HepG2 (cell line): Measurements from ENCODE around the gene NYNRIN. TPM values are rescaled to one million over a fixed set of nuclear protein-coding genes. Genes with fewer than 3 reads are reported as not detected.

Experiments used
- ATF2 ChIP-seq: sonication (generic); formaldehyde crosslinking; IDR thresholded peaks from 2 replicates; pipeline ENCODE4 v1.4.0; 2020; ENCODE audit warnings: missing genetic modification reagents
- BORCS8-MEF2B ChIP-seq: sonication (generic); formaldehyde crosslinking; IDR thresholded peaks from 2 replicates; pipeline ENCODE4 v1.8.0; 2022; ENCODE audit warnings: mild to moderate bottlenecking, missing genetic modification reagents
- FUBP1 ChIP-seq: sonication (generic); formaldehyde crosslinking; IDR thresholded peaks from 2 replicates; pipeline ENCODE4 v1.5.1; 2020; ENCODE audit warnings: missing genetic modification reagents, mild to moderate bottlenecking, borderline replicate concordance
- MNT ChIP-seq: fragments of 450-650 bp; IDR thresholded peaks from 2 replicates; pipeline ENCODE4 v1.6.1; 2016
- NFYB ChIP-seq: sonication (generic); formaldehyde crosslinking; IDR thresholded peaks from 2 replicates; pipeline ENCODE4 v1.4.0; 2020; ENCODE audit warnings: missing genetic modification reagents
- RNF2 ChIP-seq: fragments of 450-650 bp; conservative IDR thresholded peaks from 2 replicates; pipeline ENCODE4 v1.6.1; 2016; ENCODE audit warnings: low read depth
- SATB2 ChIP-seq: sonication (generic); formaldehyde crosslinking; IDR thresholded peaks from 2 replicates; pipeline ENCODE4 v1.5.0; 2020; ENCODE audit warnings: missing genetic modification reagents
- SNRNP70 ChIP-seq: fragments of 200-400 bp; formaldehyde crosslinking; IDR thresholded peaks from 2 replicates; pipeline ENCODE4 v1.6.1; 2017; ENCODE audit warnings: mild to moderate bottlenecking, low read depth, low read length, moderate library complexity
- ZNF143 ChIP-seq: sonication (generic); formaldehyde crosslinking; IDR thresholded peaks from 2 replicates; pipeline ENCODE4 v1.4.0; 2020; ENCODE audit warnings: missing genetic modification reagents
- ZNF546 ChIP-seq: sonication (generic); formaldehyde crosslinking; conservative IDR thresholded peaks from 2 replicates; pipeline ENCODE4 v1.8.1; 2023; ENCODE audit warnings: mild to moderate bottlenecking, missing genetic modification reagents
- ZNF570 ChIP-seq: sonication (generic); formaldehyde crosslinking; IDR thresholded peaks from 2 replicates; pipeline ENCODE4 v1.4.0; 2020; ENCODE audit warnings: mild to moderate bottlenecking, missing genetic modification reagents, borderline replicate concordance
- ZNF629 ChIP-seq: sonication (generic); formaldehyde crosslinking; conservative IDR thresholded peaks from 2 replicates; pipeline ENCODE4 v1.5.0; 2020; ENCODE audit warnings: missing genetic modification reagents
- polyA plus RNA-seq, 8 experiments: library from polyadenylated mRNA; depleted of rRNA in 3 of 8; stranded (reverse) in 7 of 8; unstranded in 1 of 8; fragments of >200 nt; fragmentation: Illumina TruSeq in 4 of 8; extraction: Trizol in 4 of 8; gene quantifications; 2 replicates each; pipeline versions ENCODE4 v1.2.1 to v1.2.3, GENCODE V29; 2011 to 2016; ENCODE audit warnings: low read depth in 4 of 8, missing spikeins in 1 of 8, mixed read lengths in 1 of 8; ENCODE audit not compliant: insufficient read depth in 1 of 8
- total RNA-seq, 5 experiments: library from RNA; depleted of rRNA; stranded (reverse); fragments of >200 nt; fragmentation: Illumina TruSeq; extraction: Trizol; gene quantifications; 2 replicates each; pipeline ENCODE4 v1.2.3, GENCODE V29; 2016; ENCODE audit warnings: low read depth in 1 of 5
- TF ChIP-seq, protein P1 (sequence below): IDR thresholded peaks from 2 replicates; pipeline ENCODE4 v1.6.1; 2012; ENCODE audit warnings: low read length, improper control_type of control experiment
- TF ChIP-seq, protein P2 (sequence below): sonication (generic); formaldehyde crosslinking; IDR thresholded peaks from 2 replicates; pipeline ENCODE4 v1.8.1; 2023; ENCODE audit warnings: missing genetic modification reagents, inconsistent platforms, borderline replicate concordance
- TF ChIP-seq, protein P3 (sequence below): sonication (generic); formaldehyde crosslinking; IDR thresholded peaks from 2 replicates; pipeline ENCODE4 v1.8.1; 2023; ENCODE audit warnings: mild to moderate bottlenecking, missing genetic modification reagents, borderline replicate concordance
- TF ChIP-seq, protein P4 (sequence below): sonication (generic); formaldehyde crosslinking; IDR thresholded peaks from 2 replicates; pipeline ENCODE4 v1.4.0; 2020; ENCODE audit warnings: mild to moderate bottlenecking, missing genetic modification reagents

Gene NYNRIN
- total and polyA plus RNA-seq, 2 of the 13 experiments (the other 11 are each of a cell fraction or from before 2014, with no cell fraction given), result 0.63 to 1.1 TPM

- TF ChIP-seq NFYB (CRISPR knock-in tag) (no peak), ZNF570 (CRISPR knock-in tag) (no peak), ZNF629 (no peak), SNRNP70 (no peak), MNT (no peak), ZNF143 (no peak), SATB2 (CRISPR knock-in tag) (no peak; the same call in 1 of the 2 replicates), ZNF546 (CRISPR knock-in tag) (no peak), RNF2 (no peak), FUBP1 (no peak), BORCS8-MEF2B (CRISPR knock-in tag) (no peak; the same call in 1 of the 2 replicates), ATF2 (CRISPR knock-in tag) (no peak)
- TF ChIP-seq, protein P1, sequence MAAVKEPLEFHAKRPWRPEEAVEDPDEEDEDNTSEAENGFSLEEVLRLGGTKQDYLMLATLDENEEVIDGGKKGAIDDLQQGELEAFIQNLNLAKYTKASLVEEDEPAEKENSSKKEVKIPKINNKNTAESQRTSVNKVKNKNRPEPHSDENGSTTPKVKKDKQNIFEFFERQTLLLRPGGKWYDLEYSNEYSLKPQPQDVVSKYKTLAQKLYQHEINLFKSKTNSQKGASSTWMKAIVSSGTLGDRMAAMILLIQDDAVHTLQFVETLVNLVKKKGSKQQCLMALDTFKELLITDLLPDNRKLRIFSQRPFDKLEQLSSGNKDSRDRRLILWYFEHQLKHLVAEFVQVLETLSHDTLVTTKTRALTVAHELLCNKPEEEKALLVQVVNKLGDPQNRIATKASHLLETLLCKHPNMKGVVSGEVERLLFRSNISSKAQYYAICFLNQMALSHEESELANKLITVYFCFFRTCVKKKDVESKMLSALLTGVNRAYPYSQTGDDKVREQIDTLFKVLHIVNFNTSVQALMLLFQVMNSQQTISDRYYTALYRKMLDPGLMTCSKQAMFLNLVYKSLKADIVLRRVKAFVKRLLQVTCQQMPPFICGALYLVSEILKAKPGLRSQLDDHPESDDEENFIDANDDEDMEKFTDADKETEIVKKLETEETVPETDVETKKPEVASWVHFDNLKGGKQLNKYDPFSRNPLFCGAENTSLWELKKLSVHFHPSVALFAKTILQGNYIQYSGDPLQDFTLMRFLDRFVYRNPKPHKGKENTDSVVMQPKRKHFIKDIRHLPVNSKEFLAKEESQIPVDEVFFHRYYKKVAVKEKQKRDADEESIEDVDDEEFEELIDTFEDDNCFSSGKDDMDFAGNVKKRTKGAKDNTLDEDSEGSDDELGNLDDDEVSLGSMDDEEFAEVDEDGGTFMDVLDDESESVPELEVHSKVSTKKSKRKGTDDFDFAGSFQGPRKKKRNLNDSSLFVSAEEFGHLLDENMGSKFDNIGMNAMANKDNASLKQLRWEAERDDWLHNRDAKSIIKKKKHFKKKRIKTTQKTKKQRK, result no peak
- TF ChIP-seq, protein P2, sequence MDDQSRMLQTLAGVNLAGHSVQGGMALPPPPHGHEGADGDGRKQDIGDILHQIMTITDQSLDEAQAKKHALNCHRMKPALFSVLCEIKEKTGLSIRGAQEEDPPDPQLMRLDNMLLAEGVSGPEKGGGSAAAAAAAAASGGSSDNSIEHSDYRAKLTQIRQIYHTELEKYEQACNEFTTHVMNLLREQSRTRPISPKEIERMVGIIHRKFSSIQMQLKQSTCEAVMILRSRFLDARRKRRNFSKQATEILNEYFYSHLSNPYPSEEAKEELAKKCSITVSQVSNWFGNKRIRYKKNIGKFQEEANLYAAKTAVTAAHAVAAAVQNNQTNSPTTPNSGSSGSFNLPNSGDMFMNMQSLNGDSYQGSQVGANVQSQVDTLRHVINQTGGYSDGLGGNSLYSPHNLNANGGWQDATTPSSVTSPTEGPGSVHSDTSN, result no peak
- TF ChIP-seq, protein P3, sequence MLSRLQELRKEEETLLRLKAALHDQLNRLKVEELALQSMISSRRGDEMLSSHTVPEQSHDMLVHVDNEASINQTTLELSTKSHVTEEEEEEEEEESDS (CRISPR knock-in tag), result no peak
- TF ChIP-seq, protein P4, sequence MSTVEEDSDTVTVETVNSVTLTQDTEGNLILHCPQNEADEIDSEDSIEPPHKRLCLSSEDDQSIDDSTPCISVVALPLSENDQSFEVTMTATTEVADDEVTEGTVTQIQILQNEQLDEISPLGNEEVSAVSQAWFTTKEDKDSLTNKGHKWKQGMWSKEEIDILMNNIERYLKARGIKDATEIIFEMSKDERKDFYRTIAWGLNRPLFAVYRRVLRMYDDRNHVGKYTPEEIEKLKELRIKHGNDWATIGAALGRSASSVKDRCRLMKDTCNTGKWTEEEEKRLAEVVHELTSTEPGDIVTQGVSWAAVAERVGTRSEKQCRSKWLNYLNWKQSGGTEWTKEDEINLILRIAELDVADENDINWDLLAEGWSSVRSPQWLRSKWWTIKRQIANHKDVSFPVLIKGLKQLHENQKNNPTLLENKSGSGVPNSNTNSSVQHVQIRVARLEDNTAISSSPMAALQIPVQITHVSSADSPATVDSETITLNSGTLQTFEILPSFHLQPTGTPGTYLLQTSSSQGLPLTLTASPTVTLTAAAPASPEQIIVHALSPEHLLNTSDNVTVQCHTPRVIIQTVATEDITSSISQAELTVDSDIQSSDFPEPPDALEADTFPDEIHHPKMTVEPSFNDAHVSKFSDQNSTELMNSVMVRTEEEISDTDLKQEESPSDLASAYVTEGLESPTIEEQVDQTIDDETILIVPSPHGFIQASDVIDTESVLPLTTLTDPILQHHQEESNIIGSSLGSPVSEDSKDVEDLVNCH, result no peak
Measured at GRCh38 chr14:24436355-24437019, 37.7 kb downstream of the NYNRIN start (continued).
